ENCODE results near the gene SYCE3. TPM values are rescaled to one million over a fixed set of nuclear protein-coding genes. Genes with fewer than 3 reads are reported as not detected.
A peak's percentile ranks its signal among the peaks of the same experiment; 100 is the strongest.

SYCE3 gene
- total and polyA plus RNA-seq, 9 of the 15 experiments (the other 6 are each of a cell fraction or from before 2014, with no cell fraction given), result 0.56 TPM; not detected in 8

- TF ChIP-seq MEF2A (IDR thresholded peaks at IDR 0.05; ENCODE audit: control insufficient read depth, low read depth, low read length) (no peak), NCOR1 (IDR thresholded peaks at IDR 0.05) (no peak), POLR2A (conservative IDR thresholded peaks at IDR 0.05) (no peak), SMAD3 (CRISPR knock-in tag; conservative IDR thresholded peaks at IDR 0.05) (no peak), ZNF668 (CRISPR knock-in tag; IDR thresholded peaks at IDR 0.05) (no peak), ZNF121 (CRISPR knock-in tag; conservative IDR thresholded peaks at IDR 0.05) (0 out of 2 replicates have a peak, but pooled peaks have one; percentile 17), ZNF551 (CRISPR knock-in tag; IDR thresholded peaks at IDR 0.05) (no peak), KDM2B (CRISPR knock-in tag; IDR thresholded peaks at IDR 0.05) (no peak), MCM3 (IDR thresholded peaks at IDR 0.05) (no peak), ZNF41 (CRISPR knock-in tag; conservative IDR thresholded peaks at IDR 0.05) (no peak), FOSL1 (tag; conservative IDR thresholded peaks at IDR 0.05) (no peak), ZNF639 (CRISPR knock-in tag; conservative IDR thresholded peaks at IDR 0.05 in 1 of 2, IDR thresholded peaks at IDR 0.05 in 1 of 2) (peak; percentile 65 to 99; a peak in 3 of 4 replicates), SP1 (CRISPR knock-in tag; IDR thresholded peaks at IDR 0.05) (peak; percentile 53; the same call in 1 of the 2 replicates), CHCHD3 (CRISPR knock-in tag; IDR thresholded peaks at IDR 0.05) (no peak), ZNF165 (CRISPR knock-in tag; IDR thresholded peaks at IDR 0.05; ENCODE audit: borderline replicate concordance) (no peak), MAZ (CRISPR knock-in tag; conservative IDR thresholded peaks at IDR 0.05 in 1 of 2, IDR thresholded peaks at IDR 0.05 in 1 of 2) (peak; percentile 22 to 96; a peak in 2 of 4 replicates), NFE2L1 (tag; IDR thresholded peaks at IDR 0.05; ENCODE audit: borderline replicate concordance, low read depth) (no peak), BMI1 (IDR thresholded peaks at IDR 0.05; ENCODE audit: low read length) (no peak), FOXA3 (CRISPR knock-in tag; conservative IDR thresholded peaks at IDR 0.05 in 1 of 2, IDR thresholded peaks at IDR 0.05 in 1 of 2) (peak in 1 of 2 experiments; percentile 81; a peak in 2 of 4 replicates), CBFA2T3 (IDR thresholded peaks at IDR 0.05) (no peak), LEF1 (IDR thresholded peaks at IDR 0.05) (no peak), SMARCE1 (IDR thresholded peaks at IDR 0.05) (no peak), PCBP1 (IDR thresholded peaks at IDR 0.05; ENCODE audit: low read depth, low read length, poor library complexity, severe bottlenecking) (no peak), EWSR1 (IDR thresholded peaks at IDR 0.05; ENCODE audit: borderline replicate concordance, low read depth, partially characterized antibody) (no peak), ZNF232 (CRISPR knock-in tag; IDR thresholded peaks at IDR 0.05) (peak; percentile 98), E2F3 (CRISPR knock-in tag; IDR thresholded peaks at IDR 0.05) (no peak), DMBX1 (CRISPR knock-in tag; IDR thresholded peaks at IDR 0.05; ENCODE audit: borderline replicate concordance) (peak; percentile 72; the same call in 1 of the 2 replicates), RHOXF2B (CRISPR knock-in tag; conservative IDR thresholded peaks at IDR 0.05) (no peak), ASH1L (IDR thresholded peaks at IDR 0.05; ENCODE audit: borderline replicate concordance, low read depth, partially characterized antibody) (no peak), ESRRA (IDR thresholded peaks at IDR 0.05; ENCODE audit: borderline replicate concordance, low read depth) (no peak), ESRRB (CRISPR knock-in tag; IDR thresholded peaks at IDR 0.05; ENCODE audit: borderline replicate concordance) (no peak)
These were observed 37.2 kb upstream of the SYCE3 start (continued) for GRCh38 chr22:50599816-50600455.

Measured in K562 (cell line).